Tibial nerve (tissue), 4 donors: ENCODE results near the gene AMDHD2. TPM values are rescaled to one million over a fixed set of nuclear protein-coding genes. Genes with fewer than 3 reads are reported as not detected.

Experiments
- DNase-seq, 2 donors: peaks; one replicate each; pipeline ENCODE4 v3.0.0-alpha.2; 2019; ENCODE audit warnings: low spot score in 2 of 2
- H3K27ac ChIP-seq, 4 donors: fragments of 200-600 bp; sonication (generic) in 3 of 4; one replicate each; pipeline ENCODE4 v1.5.1; 2017 to 2019; ENCODE audit warnings: mild to moderate bottlenecking in 1 of 4
- H3K27me3 ChIP-seq, 2 donors: fragments of 200-600 bp; sonication (generic) in 1 of 2; one replicate each; pipeline versions ENCODE4 v1.5.1 to v1.6.0; 2017 to 2019
- H3K36me3 ChIP-seq, 3 donors: fragments of 200-600 bp; sonication (generic); one replicate each; pipeline ENCODE4 v1.5.1; 2018 to 2019
- H3K4me1 ChIP-seq, 4 donors: fragments of 200-600 bp; sonication (generic) in 3 of 4; one replicate each; pipeline ENCODE4 v1.5.1; 2017 to 2019
- H3K4me3 ChIP-seq, 4 donors: fragments of 200-600 bp; sonication (generic) in 3 of 4; one replicate each; pipeline ENCODE4 v1.5.1; 2017 to 2019; ENCODE audit warnings: mild to moderate bottlenecking in 1 of 4, moderate library complexity in 1 of 4
- H3K9me3 ChIP-seq, 4 donors: fragments of 200-600 bp; sonication (generic) in 3 of 4; one replicate each; pipeline ENCODE4 v1.5.1; 2017 to 2019
- EP300 ChIP-seq, 2 donors: sonication (generic); formaldehyde crosslinking; IDR thresholded peaks; one replicate each; pipeline ENCODE4 v1.6.1; 2017; ENCODE audit warnings: antibody characterized with exemption in 2 of 2, mild to moderate bottlenecking in 1 of 2
- POLR2A ChIP-seq, 2 donors: fragments of 450-650 bp; IDR thresholded peaks; one replicate each; pipeline ENCODE4 v1.6.1; 2017; ENCODE audit warnings: antibody characterized with exemption in 2 of 2, mild to moderate bottlenecking in 2 of 2, moderate library complexity in 2 of 2
- WGBS, 2 donors: methylation state at CpG; one replicate each; pipeline ENCODE4 v1.1.5; 2018; 5-methylcytosine and 5-hydroxymethylcytosine counted together
- total RNA-seq, 4 donors: library from RNA; depleted of rRNA; stranded (reverse); fragments of >200 nt; gene quantifications; one replicate each; pipeline ENCODE4 v1.1.0, GENCODE V29; 2016
- TF ChIP-seq, protein P1 (sequence below), 5 experiments: fragments of 200-600 bp in 3 of 5; fragments of 450-650 bp in 2 of 5; sonication (generic) in 3 of 5; IDR thresholded peaks; one replicate each; pipeline ENCODE4 v1.5.1; 2016 to 2019; ENCODE audit warnings: antibody characterized with exemption in 5 of 5, mild to moderate bottlenecking in 3 of 5, moderate library complexity in 2 of 5

Gene AMDHD2
- total RNA-seq, 4 donors from 2014 or later = 40.4 to 64.5 (median 55.2) TPM

DNA sequence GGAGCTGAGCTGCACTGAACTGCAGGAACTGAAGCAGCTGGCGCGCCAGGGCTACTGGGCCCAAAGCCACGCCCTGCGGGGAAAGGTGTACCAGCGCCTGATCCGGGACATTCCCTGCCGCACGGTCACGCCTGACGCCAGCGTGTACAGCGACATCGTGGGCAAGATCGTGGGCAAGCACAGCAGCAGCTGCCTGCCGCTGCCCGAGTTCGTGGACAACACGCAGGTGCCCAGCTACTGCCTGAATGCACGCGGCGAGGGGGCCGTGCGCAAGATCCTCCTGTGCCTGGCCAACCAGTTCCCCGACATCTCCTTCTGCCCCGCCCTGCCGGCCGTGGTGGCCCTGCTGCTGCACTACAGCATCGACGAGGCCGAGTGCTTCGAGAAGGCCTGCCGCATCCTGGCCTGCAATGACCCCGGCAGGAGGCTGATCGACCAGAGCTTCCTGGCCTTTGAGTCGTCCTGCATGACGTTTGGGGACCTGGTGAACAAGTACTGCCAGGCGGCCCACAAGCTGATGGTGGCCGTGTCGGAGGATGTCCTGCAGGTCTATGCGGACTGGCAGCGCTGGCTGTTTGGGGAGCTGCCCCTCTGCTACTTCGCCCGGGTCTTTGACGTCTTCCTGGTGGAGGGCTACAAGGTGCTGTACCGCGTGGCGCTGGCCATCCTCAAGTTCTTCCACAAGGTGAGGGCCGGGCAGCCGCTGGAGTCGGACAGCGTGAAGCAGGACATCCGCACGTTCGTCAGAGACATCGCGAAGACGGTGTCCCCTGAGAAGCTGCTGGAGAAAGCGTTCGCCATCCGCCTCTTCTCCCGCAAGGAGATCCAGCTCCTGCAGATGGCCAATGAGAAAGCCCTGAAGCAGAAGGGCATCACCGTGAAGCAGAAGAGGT lies 23.7 kb upstream of the AMDHD2 start:
- Histone ChIP-seq H3K9me3 (no peaks in the 10 kb centered on the region), H3K36me3 (peaks cover 0 to 42% (median 0%) of the 10 kb centered on the region in 3 donors), H3K4me3 (no peak overlapping the region), H3K27ac (no peak overlapping the region), H3K4me1 (peaks cover 0 to 24% (median 6%) of the 10 kb centered on the region in 4 donors), H3K27me3 (no peaks in the 10 kb centered on the region)
- TF ChIP-seq EP300 (IDR thresholded peaks at IDR 0.05) = no peak
- TF ChIP-seq, protein P1, sequence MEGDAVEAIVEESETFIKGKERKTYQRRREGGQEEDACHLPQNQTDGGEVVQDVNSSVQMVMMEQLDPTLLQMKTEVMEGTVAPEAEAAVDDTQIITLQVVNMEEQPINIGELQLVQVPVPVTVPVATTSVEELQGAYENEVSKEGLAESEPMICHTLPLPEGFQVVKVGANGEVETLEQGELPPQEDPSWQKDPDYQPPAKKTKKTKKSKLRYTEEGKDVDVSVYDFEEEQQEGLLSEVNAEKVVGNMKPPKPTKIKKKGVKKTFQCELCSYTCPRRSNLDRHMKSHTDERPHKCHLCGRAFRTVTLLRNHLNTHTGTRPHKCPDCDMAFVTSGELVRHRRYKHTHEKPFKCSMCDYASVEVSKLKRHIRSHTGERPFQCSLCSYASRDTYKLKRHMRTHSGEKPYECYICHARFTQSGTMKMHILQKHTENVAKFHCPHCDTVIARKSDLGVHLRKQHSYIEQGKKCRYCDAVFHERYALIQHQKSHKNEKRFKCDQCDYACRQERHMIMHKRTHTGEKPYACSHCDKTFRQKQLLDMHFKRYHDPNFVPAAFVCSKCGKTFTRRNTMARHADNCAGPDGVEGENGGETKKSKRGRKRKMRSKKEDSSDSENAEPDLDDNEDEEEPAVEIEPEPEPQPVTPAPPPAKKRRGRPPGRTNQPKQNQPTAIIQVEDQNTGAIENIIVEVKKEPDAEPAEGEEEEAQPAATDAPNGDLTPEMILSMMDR (IDR thresholded peaks at IDR 0.05) = no peak
- TF ChIP-seq POLR2A (IDR thresholded peaks at IDR 0.05) = no peak
- DNase-seq = no peak
- WGBS, 2 donors = 93 to 94% methylated on average over 38 to 46 of the region's 62 CpGs

DNA sequence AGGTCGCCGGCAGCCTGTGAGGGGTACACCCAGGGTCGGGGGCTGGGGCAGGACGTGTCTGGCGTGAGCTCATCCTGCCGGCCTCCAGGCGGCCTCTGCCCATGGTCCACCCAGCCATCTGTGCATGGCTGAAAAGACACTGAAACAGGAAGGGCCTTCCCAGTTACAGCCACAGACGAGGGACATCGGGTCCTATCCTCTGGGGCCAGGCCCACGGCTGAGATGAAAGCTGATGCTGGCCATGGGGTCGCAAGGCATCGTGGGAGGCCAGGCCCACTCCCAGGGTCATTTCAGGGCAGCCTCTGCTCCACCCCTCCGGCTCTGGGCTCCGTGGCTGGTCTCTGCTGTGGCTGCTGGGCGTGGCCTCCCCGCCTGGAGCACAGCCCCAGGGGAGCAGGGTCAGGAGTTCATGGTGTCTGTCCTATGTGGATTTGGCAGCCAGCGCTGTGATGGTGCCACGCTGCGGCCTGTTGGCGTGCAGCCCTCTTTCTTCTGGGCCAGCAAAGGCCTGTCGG lies 23.0 kb upstream of the AMDHD2 start:
- peaks cover 0 to 42% (median 0%) of the 10 kb centered on the region in 3 donors for H3K36me3 ChIP-seq
- WGBS, 2 donors = 45 to 51% methylated on average over 19 to 20 of the region's 21 CpGs
- H3K27ac ChIP-seq = no peak overlapping the region
- no peak for TF ChIP-seq EP300 (IDR thresholded peaks at IDR 0.05)
- no peak for TF ChIP-seq POLR2A (IDR thresholded peaks at IDR 0.05)
- TF ChIP-seq, protein P1 (IDR thresholded peaks at IDR 0.05) = no peak
- no peaks in the 10 kb centered on the region for H3K9me3 ChIP-seq
- H3K4me1 ChIP-seq = peaks cover 0 to 31% (median 12%) of the 10 kb centered on the region in 4 donors
- H3K27me3 ChIP-seq = no peaks in the 10 kb centered on the region
- DNase-seq = no peak
- H3K4me3 ChIP-seq = no peak overlapping the region

DNA sequence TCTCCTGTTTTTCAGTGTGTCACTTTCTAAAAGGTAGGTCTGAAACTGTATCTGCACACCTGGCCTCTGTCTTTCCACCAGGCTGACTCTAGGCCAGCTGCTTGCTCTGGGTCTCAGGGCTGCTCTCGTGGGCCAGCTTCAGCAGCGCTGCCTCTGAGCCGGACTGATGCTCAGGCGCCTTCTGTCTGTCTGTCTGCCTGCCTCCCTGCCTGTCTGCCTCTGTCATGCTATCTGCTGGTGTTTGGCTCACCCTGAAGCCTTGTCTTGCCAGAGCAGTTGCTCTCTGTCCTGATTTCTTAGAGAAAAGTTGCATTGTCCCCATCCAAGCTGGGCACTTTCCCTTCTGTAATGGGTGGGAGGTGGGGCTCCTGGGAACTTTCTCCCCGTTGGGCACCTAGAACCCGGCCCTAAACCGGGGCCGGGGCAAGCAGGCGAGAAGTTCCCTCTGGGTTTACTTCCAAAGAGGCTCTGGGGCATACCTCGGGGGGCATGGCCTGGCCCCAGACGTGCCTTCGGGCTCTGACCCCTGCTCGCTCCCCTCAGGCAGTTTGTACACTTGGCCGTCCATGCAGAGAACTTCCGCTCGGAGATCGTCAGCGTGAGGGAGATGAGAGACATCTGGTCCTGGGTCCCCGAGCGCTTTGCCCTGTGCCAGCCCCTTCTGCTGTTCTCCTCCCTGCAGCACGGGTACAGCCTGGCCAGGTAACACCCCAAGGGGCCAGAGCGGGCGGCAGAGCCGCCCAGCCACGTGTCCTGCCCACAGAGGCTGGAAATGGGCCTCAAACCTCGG lies 22.3 kb upstream of the AMDHD2 start:
- H3K36me3 ChIP-seq = peaks cover 0 to 42% (median 0%) of the 10 kb centered on the region in 3 donors
- peaks cover 0 to 38% (median 16%) of the 10 kb centered on the region in 4 donors for H3K4me1 ChIP-seq
- no peaks in the 10 kb centered on the region for H3K9me3 ChIP-seq
- DNase-seq = no peak
- no peak overlapping the region for H3K27ac ChIP-seq
- TF ChIP-seq EP300 (IDR thresholded peaks at IDR 0.05) = no peak
- TF ChIP-seq, protein P1 (IDR thresholded peaks at IDR 0.05) = no peak
- TF ChIP-seq POLR2A (IDR thresholded peaks at IDR 0.05) = no peak
- H3K4me3 ChIP-seq = no peak overlapping the region
- 84 to 86% methylated on average over 24 to 25 of the region's 26 CpGs for WGBS, 2 donors
- H3K27me3 ChIP-seq = no peaks in the 10 kb centered on the region

DNA sequence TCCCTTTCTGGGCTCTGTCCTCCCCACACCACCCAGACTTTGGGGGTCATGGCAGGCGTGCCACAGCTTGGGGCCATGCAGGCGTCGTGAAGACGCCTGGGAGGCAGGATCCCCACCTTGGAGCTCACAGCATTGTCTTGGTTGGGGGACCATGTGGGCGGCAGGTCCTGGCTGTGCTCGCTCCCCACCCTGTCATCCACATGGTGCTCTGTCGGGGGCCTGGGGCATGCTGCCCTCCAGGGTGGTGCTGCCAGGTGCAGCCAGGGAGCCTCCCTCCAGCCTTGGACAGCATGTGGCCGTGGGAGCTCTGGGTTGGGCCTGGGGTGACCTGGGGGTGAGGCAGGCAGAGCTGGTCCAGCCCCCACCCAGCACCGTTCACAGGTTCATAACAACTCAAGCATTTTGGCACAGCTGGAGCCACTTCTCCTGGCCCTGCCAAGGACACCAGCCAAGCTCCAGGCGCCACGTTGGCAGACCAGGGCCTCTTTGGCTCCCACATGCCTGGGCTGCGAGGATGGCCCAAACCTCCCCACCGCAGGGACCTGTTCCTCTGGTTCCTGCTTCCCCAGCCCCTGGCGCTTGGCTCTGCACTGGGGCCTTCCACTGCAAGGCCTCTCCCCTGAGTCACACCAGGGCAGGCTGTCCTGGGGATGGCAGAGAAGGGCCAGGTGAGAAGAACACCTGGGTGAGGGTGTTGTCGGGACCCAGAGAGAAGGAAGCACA lies 21.5 kb upstream of the AMDHD2 start:
- H3K9me3 ChIP-seq = no peaks in the 10 kb centered on the region
- no peaks in the 10 kb centered on the region for H3K27me3 ChIP-seq
- H3K4me1 ChIP-seq = peaks cover 0 to 43% (median 19%) of the 10 kb centered on the region in 4 donors
- peaks cover 0 to 42% (median 0%) of the 10 kb centered on the region in 3 donors for H3K36me3 ChIP-seq
- H3K27ac ChIP-seq = no peak overlapping the region
- no peak overlapping the region for H3K4me3 ChIP-seq
- DNase-seq = no peak
- 89% methylated on average over 7 of the region's 15 CpGs; no CpG with 5 or more reads in 1 of the 2 donors for WGBS, 2 donors
- no peak for TF ChIP-seq POLR2A (IDR thresholded peaks at IDR 0.05)
- TF ChIP-seq, protein P1 (IDR thresholded peaks at IDR 0.05) = no peak
- TF ChIP-seq EP300 (IDR thresholded peaks at IDR 0.05) = no peak
